GM20000 (cell line): ENCODE measurements around the gene RIPOR2.

Source experiments
- DNase-seq: peaks from one replicate; pipeline ENCODE4 v3.0.0; 2012; ENCODE audit warnings: low spot score
- CTCF ChIP-seq: IDR thresholded peaks from 2 replicates; pipeline ENCODE4 v1.5.1; 2012; ENCODE audit warnings: mild to moderate bottlenecking, control low read depth; ENCODE audit errors: extremely low read depth, missing control alignments

The RIPOR2 gene

GRCh38 chr6:24935366-24936152, at the start of gene RIPOR2:
TSS of gene RIPOR2 (minus strand) at chr6:24935960. CDS start at chr6:24935898, 62 bp downstream.
- no peak for TF ChIP-seq CTCF
- DNase-seq, result no peak

GRCh38 chr6:24985323-24985722, 49.6 kb upstream of the RIPOR2 start:
- no peak for TF ChIP-seq CTCF
- DNase-seq, result no peak

GRCh38 chr6:24982231-24982630, 46.5 kb upstream of the RIPOR2 start:
- no peak for TF ChIP-seq CTCF
- no peak for DNase-seq

GRCh38 chr6:24981386-24981760, 45.6 kb upstream of the RIPOR2 start:
- no peak for DNase-seq
- no peak for TF ChIP-seq CTCF

- no peak for TF ChIP-seq CTCF
- DNase-seq, result no peak
Observed at GRCh38 chr6:24980507-24981385, 45.0 kb upstream of the RIPOR2 start.

GRCh38 chr6:24979176-24979575, 43.4 kb upstream of the RIPOR2 start:
- TF ChIP-seq CTCF, result no peak

More at GRCh38 chr6:24979176-24979575, 43.4 kb upstream of the RIPOR2 start:
- no peak for DNase-seq
